Esophagus mucosa (tissue), 1 donor: Measurements from ENCODE around the gene BBS2. TPM values are rescaled to one million over a fixed set of nuclear protein-coding genes. Genes with fewer than 3 reads are reported as not detected.
"Not testable (repeated sequence)": the region's sequence is repeated elsewhere in the genome, so short reads cannot be mapped to it uniquely, and the experiment has no call there.

Experiments
- ATAC-seq: fragments of 200-7000 bp; cut with Tn5 transposase; one replicate; pipeline ENCODE4 v1.9.1; 2020
- total RNA-seq: library from RNA; stranded (reverse); gene quantifications from one replicate; pipeline ENCODE4 v1.2.4, GENCODE V29; 2023
- donor health status: DM: yes; HTN: yes; CAD: no.

The BBS2 gene
- total RNA-seq, 1 donor from 2014 or later = 35.3 TPM

DNA sequence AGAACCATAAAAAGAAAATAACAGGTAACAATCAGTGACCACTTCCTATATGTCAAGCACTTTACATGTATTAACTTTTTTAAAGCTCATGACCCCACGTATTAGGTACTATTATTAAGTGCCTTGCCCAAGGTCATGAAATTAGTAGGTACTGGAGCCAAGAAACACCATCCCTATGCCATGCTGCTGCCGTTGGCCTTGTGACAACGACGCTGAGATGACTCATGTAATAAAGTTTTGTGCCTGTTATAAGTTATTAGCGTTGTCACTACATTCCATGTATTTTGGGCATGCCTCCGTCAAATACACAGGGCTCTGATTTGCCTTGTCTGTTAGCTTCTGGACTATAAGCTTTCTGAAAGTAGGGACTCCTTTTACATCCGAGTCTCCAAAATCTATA is 1.4 kb downstream of the BBS2 start:
- peak; percentile 14 for ATAC-seq

DNA sequence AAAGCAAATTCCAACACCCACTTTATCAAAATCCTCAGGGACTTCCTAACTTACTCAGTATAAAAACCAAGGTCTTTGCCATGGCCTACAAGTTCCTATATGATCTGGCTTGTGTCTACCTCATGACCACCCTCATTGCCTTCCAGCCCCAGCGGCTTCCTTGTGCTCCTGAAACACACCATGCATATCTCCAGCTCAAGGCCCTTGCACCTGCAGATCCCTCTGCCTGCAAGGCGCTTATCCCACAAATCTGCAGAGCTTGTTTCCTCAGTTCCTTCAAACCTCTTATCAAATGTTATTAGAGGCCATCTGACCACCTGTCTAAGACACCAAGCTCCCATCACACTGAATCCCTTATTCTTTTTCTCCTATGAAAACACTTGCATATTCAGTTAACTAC is 2.6 kb downstream of the BBS2 start:
- ATAC-seq = no peak

DNA sequence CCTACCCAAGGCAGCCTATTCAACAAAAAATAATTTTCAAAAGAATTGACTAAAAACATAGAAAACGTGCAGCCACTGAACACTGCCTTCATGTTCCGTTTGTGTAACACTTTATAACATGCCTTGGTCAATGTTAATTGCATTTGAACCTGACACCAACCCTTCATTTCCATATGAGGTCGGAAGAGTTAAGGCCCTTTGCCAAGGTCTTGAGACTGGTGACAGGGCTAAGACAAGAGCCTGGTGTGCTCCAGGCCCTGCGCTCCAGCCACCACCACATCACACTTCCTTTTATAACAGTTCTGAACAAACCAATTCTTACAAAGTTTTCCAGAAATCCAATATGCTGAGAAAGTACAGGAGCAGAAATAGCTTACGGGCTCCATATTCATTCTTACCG is 4.2 kb downstream of the BBS2 start:
- no peak for ATAC-seq

DNA sequence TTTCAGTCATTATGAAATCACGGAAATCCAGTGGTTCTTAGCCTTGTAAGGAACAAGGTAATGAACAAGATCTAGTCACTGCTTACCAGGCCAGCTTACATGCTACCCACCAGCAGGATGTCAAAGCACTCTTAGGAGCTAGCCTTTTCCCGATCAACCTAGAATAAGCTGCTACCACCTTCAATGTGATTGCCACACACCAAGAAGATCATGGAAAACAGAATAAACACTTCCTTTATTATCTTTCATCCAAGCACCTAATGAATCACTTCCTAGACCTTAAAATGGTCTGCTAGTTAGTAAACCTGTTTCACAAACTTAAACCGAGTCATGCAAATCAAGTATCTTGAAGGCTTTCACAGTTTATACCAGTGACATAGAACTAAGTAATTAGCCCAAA is 5.0 kb downstream of the BBS2 start:
- peak; percentile 62 for ATAC-seq

GRCh38 chr16:56513972-56514371 is 5.9 kb downstream of the BBS2 start:
- ATAC-seq = peak; percentile 51

- ATAC-seq = no peak
These were observed 6.7 kb downstream of the BBS2 start for GRCh38 chr16:56513091-56513490.

DNA sequence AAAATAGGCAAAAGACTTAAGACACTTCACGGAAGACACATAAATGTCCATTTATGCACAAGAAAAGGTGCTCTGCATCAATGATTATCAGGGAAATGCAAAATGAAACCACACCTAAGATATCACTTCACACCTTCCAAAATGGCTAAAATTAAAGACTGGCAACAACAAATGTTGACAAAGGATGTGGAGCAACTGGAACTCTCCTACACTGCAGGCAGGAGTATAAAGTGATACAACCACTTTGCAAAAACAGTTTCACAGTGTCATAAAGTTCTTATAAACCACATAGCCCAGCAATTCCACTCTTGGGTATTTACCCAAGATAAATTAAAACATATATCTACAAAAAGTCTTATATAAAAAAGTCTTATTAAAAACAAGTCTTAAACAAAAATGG is 7.8 kb downstream of the BBS2 start:
- no peak for ATAC-seq

- ATAC-seq = no peak
These were observed 9.3 kb downstream of the BBS2 start for GRCh38 chr16:56510544-56510943.

DNA sequence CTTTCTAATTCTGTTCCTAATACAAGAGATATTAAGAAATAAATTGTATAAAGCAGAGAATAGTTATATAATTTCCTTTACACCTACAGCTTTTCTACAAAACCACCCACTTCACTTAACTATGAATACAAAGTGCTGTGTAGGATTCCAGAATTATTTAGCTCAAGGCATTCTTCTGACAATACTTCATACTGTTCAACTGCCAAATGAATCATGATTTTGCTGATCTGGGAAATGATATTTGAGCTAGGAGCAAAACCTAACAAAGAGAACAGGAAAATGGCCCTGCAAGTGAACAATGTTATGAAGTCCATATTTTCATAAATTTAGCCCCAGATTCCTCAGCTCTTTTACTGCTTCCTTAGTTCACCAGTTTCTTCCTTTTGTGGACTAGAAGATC is 12.9 kb downstream of the BBS2 start:
- ATAC-seq = peak; percentile 52

GRCh38 chr16:56505181-56505580 is 14.6 kb downstream of the BBS2 start:
- ATAC-seq = no peak

GRCh38 chr16:56493815-56494214 is 26.0 kb downstream of the BBS2 start:
- no peak for ATAC-seq

DNA sequence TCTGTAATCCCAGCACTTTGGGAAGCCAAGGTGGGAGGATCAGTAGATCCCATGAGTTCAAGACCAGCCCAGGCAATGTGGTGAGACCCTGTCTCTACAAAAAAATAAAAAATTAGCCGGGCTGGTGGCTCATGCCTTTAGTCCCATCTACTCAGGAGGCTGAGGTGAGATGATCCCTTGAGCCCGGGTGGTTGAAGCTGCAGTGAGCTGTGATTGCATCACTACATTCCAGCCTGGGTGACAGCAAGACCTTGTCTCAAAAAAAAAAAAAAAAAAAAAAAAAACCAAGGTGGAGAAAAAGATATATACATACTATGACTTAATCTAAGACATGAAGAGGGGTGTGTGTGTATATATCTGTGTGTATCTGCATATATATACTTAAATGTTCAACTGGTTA is 26.7 kb downstream of the BBS2 start:
- ATAC-seq = no peak

DNA sequence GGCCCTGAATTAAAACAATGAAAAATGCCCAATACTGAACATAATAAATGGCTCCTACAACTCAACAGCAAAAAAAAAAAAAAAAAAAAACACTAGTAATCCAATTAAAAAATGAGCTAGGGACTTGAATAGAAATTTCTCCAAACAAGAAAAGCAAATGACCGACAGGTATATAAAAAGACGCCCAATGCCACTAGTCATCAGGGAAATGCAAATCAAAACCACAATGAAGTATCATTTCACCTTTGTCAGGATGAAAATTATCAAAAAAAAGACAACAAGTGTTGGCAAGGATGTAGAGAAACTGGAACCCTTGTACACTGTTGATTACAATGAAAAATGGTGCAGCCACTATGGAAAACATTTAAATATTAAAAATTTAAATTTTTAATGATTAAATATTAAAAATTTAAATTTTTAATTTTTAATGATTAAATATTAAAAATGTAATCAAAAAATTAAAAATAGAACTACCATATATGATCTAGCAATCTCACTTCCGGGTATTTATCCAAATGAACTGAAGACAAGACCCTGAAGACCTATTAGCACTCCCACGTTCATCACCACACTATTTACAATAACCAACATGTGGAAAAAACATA is 28.1 kb downstream of the BBS2 start:
- no peak for ATAC-seq

DNA sequence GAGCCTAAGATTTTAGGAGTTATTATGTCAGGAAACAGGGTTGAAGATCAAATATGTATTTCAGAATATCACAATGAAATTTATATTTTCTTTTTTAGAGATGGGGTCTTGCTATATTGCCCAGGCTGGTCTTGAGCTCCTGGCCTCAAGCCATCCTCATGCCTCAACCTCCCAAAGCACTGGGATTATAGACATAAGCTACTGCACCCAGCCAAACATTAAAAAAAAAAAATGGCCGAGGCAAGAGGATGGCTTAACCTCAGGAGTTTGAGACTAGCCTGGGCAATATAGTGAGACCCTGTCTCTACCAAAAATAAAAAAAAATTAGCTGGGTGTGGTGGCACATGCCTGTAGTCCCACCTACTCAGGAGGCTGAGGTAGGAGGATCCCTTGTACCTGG is 31.0 kb downstream of the BBS2 start:
- not testable (repeated sequence) for ATAC-seq

DNA sequence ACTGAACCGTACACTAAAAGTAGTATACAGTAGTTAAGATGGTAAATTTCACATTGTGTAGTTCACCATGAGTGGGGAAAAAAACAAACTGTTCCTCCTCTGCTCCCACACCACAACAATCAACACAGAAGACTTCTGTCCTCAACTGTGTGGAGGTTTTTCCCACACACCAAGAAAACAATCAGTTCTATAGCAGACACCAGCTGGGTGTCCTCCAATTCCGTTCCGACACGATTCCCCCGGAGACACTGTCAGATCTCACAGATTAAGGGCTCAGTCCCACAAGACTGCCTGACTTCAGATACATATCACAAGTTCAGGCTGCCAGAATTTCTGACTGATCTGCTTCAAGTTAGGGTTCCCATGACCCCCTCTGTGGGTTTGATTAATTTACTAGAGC is 31.8 kb downstream of the BBS2 start:
- ATAC-seq = no peak

- ATAC-seq = no peak
These were observed 36.4 kb downstream of the BBS2 start for GRCh38 chr16:56483394-56483793.

DNA sequence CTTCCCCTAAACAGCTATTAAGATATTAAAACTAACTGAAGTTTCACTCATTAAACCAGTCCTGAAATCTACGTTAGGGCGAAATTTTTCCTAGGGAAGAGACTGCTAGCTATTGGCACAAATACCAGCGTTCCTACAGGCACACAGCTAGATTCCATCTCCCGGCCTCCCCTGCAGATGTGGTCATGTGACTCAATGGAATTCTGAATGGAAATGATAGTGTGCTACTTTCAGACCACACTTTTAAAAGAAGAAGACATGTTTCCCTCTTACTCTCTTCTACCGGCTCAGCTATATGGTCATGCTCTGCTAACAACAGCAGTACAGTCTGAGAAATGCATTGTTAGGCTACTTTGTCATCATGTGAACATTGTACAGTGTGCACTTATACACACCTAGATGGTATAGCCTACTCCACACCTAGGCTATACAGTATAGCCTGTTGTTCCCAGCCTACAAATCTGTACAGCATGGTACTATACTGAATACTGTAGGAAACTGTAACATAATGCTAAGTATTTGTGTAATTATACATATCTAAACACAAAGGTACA is 37.1 kb downstream of the BBS2 start:
- peak; percentile 58 for ATAC-seq

DNA sequence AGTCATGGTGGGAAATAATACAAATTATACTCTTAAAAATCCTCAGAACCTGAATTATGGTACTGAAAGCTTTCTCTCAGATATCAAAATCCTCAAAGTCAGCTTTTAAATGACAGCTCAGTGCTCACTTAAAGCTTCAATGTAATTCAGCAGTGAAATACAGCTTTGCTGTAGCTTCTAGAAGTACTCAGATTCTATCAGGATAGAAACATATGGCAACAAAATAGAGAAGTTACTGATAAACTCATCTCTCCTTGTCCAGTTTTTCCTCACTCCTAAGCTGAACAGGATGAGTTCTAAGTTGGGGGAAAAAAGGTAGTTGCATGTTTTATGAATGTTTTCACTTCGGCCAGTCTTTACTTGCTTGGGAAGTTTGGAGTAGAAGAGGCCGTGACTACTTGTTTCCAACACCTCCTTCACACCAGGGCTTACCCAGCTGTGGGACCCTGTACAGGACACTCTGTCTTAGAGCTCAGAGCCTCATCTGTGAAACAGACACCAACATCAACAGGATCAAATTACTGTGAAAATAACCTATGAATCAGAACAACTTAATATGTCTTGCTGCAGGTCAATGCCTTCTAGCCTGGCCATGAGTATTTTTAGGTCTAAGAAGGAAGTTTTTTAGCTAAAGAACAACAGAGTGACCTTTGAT is 38.2 kb downstream of the BBS2 start:
- no peak for ATAC-seq

DNA sequence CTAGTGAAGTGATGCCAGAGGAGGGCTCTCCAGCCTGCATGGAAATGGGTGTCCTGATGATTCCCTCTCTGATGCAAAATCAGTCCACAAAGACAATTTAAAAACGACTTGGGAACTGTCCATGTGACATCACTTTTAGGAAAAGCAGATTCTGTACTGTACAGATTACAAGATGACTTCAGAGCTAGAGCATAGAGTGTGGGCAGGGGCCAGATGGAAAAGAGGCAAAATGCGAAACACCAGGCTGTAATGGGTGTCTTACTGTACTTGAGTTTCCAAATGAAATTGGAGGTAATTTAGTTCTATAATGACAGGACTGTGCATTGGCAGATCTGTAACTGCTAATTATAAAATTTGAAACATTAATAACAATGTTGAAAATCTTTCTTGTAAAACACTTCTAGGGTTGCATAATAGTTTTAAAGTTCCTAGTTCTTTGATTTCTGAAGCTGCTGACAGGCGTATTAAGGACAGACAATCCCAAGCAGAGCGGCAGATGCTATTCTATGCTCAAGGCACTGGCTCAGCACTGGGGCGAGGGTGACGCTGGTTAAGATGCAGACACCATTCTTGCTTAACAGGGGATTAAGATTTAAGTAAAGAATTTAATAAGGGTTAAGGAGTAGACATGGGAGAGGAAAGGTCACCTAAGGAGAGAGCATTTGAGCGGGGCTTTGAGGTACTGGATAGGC is 38.9 kb downstream of the BBS2 start:
- ATAC-seq = peak; percentile 64

GRCh38 chr16:56479469-56479868 is 40.4 kb downstream of the BBS2 start:
- peak; percentile 39 for ATAC-seq

GRCh38 chr16:56478281-56479049 is 41.4 kb downstream of the BBS2 start:
- no peak for ATAC-seq

DNA sequence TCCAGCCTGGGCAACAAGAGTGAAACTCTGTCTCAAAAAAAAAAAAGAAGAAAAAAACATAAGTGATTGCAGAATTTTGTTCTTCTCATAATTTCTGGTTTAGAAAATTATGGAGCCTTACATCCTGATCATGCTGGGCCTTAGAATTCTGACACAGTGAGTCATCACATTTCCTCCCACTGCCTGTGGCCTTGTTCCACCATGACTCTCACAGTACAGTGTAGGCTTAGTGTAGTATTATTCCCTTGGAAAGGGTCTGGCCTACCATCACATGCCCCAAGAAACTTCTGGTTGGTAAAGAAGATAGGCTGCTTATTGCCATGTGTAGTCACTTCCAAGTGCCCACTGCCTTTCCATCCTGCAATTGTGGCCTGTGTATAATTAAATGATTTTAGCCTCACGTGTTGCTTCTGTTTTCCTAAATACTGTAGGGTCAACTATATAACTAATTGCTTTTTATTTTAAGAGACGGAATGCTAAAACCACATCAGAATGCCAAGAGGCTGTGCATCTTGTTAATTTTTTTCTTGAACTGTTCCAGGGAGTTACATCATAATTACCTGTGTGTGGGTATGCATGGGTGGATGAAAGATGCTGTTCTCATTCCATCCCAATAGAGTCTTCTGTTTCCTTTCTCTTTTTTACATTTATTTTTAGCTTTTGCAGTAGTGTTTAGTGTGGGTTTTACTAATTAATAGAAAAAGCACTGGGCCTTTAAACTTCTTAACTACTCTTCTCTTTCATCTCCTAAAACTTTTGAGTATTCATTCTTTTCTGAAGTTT is 42.5 kb downstream of the BBS2 start:
- peak; percentile 74 for ATAC-seq
